HCT116 (cell line): ENCODE measurements around the gene TMCC1. TPM values are rescaled to one million over a fixed set of nuclear protein-coding genes. Genes with fewer than 3 reads are reported as not detected.

Source experiments
- ATAC-seq: fragments of 200-7000 bp; cut with Tn5 transposase; 2 replicates; pipeline ENCODE4 v1.9.1; 2020; ENCODE audit warnings: mild to moderate bottlenecking, moderate library complexity
- BruUV-seq: library from RNA; stranded (reverse); fragments of 400-500 nt; replicated peaks from 2 replicates; lab custom pipeline; 2021; lab: Mats Ljungman, UMichigan
- CTCF ChIA-PET: fragments of 300-600 bp; sonication (Branson Sonifier 250); formaldehyde crosslinking; loops from one replicate; lab custom pipeline; 2021; ENCODE audit warnings: antibody characterized with exemption; lab: Charles Lee
- POLR2A ChIA-PET: fragments of 300-600, 350-600 bp; sonication (Branson Sonifier 250); formaldehyde crosslinking; loops from one replicate; lab custom pipeline; 2021; ENCODE audit warnings: antibody characterized with exemption; lab: Charles Lee
- RAD21 ChIA-PET, 2 experiments: fragments of 300-600 bp; sonication (Branson Sonifier 250); formaldehyde crosslinking; loops; one replicate each; lab custom pipeline; 2023; ENCODE audit warnings: low total read pairs in 2 of 2; ENCODE audit not compliant: uncharacterized antibody in 2 of 2, unreplicated experiment in 2 of 2, low non-redundant PET in 1 of 2; lab: Charles Lee
- DNase-seq: peaks from one replicate; pipeline ENCODE4 v3.0.0-alpha.2; 2010; ENCODE audit warnings: low read depth, low spot score
- H2AFZ ChIP-seq: fragments of 200-600 bp; shearing (Covaris generic), sonication (generic); 2 replicates; pipeline ENCODE4 v1.6.1; 2017; ENCODE audit warnings: low read depth, mixed run types, mixed read lengths, antibody characterized with exemption, low read length; ENCODE audit not compliant: poor library complexity, severe bottlenecking
- H3K27ac ChIP-seq: 2 replicates; pipeline ENCODE4 v1.5.1; 2012; ENCODE audit warnings: low read depth, low read length
- H3K27me3 ChIP-seq: fragments of 200-600 bp; sonication (generic); 2 replicates; pipeline ENCODE4 v1.6.1; 2016; ENCODE audit warnings: mixed run types, low read length, mixed read lengths; ENCODE audit not compliant: insufficient read depth
- H3K36me3 ChIP-seq, 2 experiments: fragments of 200-500 bp in 1 of 2; fragments of 200-600 bp in 1 of 2; sonication (Bioruptor generic) in 1 of 2; sonication (generic) in 1 of 2; 2 replicates each; pipeline versions ENCODE4 v1.5.1 to v1.6.1; 2014 to 2016; ENCODE audit warnings: low read length in 2 of 2, inconsistent platforms in 1 of 2, mixed read lengths in 1 of 2, mixed run types in 1 of 2; ENCODE audit not compliant: insufficient read depth in 2 of 2, control insufficient read depth in 1 of 2
- H3K4me1 ChIP-seq, 2 experiments: fragments of 200-600 bp in 1 of 2; sonication (generic) in 1 of 2; 2 replicates each; pipeline versions ENCODE4 v1.5.1 to v1.6.1; 2012 to 2017; ENCODE audit warnings: low read length in 2 of 2, inconsistent platforms in 1 of 2, mild to moderate bottlenecking in 1 of 2, mixed read lengths in 1 of 2, mixed run types in 1 of 2, moderate library complexity in 1 of 2; ENCODE audit not compliant: insufficient read depth in 2 of 2, control insufficient read depth in 1 of 2
- H3K4me2 ChIP-seq: fragments of 200-600 bp; sonication (generic); 2 replicates; pipeline ENCODE4 v1.6.1; 2017; ENCODE audit warnings: mixed run types, low read length, mixed read lengths
- H3K4me3 ChIP-seq, 2 experiments: fragments of 200-600 bp in 1 of 2; sonication (generic) in 1 of 2; replicated peaks in 1 of 2; 2 replicates each; pipeline ENCODE4 v1.5.1; 2011 to 2016; ENCODE audit warnings: low read length in 2 of 2, control low read depth in 1 of 2, low read depth in 1 of 2, mild to moderate bottlenecking in 1 of 2, mixed read lengths in 1 of 2, mixed run types in 1 of 2
- H3K79me2 ChIP-seq: fragments of 200-600 bp; sonication (generic); 2 replicates; pipeline ENCODE4 v1.6.1; 2017; ENCODE audit warnings: mild to moderate bottlenecking, mixed run types, low read length, moderate library complexity, mixed read lengths; ENCODE audit not compliant: insufficient read depth
- H3K9ac ChIP-seq: fragments of 200-600 bp; sonication (generic); 2 replicates; pipeline ENCODE4 v1.6.1; 2016; ENCODE audit warnings: low read length, mixed read lengths
- H3K9me2 ChIP-seq: fragments of 200-600 bp; sonication (generic), shearing (Covaris generic); 2 replicates; pipeline ENCODE4 v1.6.1; 2017; ENCODE audit warnings: mixed run types, mild to moderate bottlenecking, moderate library complexity; ENCODE audit not compliant: insufficient read depth
- H3K9me3 ChIP-seq, 2 experiments: fragments of 200-500 bp in 1 of 2; fragments of 200-600 bp in 1 of 2; sonication (Bioruptor generic) in 1 of 2; sonication (generic) in 1 of 2; 2 replicates each; pipeline ENCODE4 v1.6.1; 2014 to 2017; ENCODE audit warnings: low read length in 2 of 2, mixed read lengths in 2 of 2, inconsistent platforms in 1 of 2, low read depth in 1 of 2, mild to moderate bottlenecking in 1 of 2, mixed run types in 1 of 2, moderate library complexity in 1 of 2; ENCODE audit not compliant: control insufficient read depth in 1 of 2, insufficient read depth in 1 of 2
- H4K20me1 ChIP-seq: fragments of 200-600 bp; sonication (generic), shearing (Covaris generic); 2 replicates; pipeline ENCODE4 v1.6.1; 2017; ENCODE audit warnings: mixed run types, mild to moderate bottlenecking, moderate library complexity; ENCODE audit not compliant: insufficient read depth
- CEBPB ChIP-seq: IDR thresholded peaks from 2 replicates; pipeline ENCODE4 v1.6.1; 2012; ENCODE audit warnings: low read depth
- EGR1 ChIP-seq: IDR thresholded peaks from 2 replicates; pipeline ENCODE4 v1.6.1; 2012; ENCODE audit warnings: low read depth
- ELF1 ChIP-seq: IDR thresholded peaks from 2 replicates; pipeline ENCODE4 v1.6.1; 2012; ENCODE audit warnings: low read depth, borderline replicate concordance
- EZH2 ChIP-seq: fragments of 200-600 bp; sonication (generic); IDR thresholded peaks from 2 replicates; pipeline ENCODE4 v1.6.1; 2017; ENCODE audit warnings: antibody characterized with exemption, mixed run types
- EZH2phosphoT487 ChIP-seq: fragments of 200-600 bp; IDR thresholded peaks from 2 replicates; pipeline ENCODE4 v1.6.1; 2018; ENCODE audit warnings: antibody characterized with exemption, borderline replicate concordance
- FOSL1 ChIP-seq: IDR thresholded peaks from 2 replicates; pipeline ENCODE4 v1.6.1; 2012; ENCODE audit warnings: low read depth
- JUND ChIP-seq: IDR thresholded peaks from 2 replicates; pipeline ENCODE4 v1.6.1; 2012
- POLR2A ChIP-seq: IDR thresholded peaks from 2 replicates; pipeline ENCODE4 v1.7.0; 2011; ENCODE audit warnings: borderline replicate concordance; ENCODE audit not compliant: insufficient read depth, insufficient read length; ENCODE audit errors: extremely low read depth
- POLR2AphosphoS5 ChIP-seq: IDR thresholded peaks from 2 replicates; pipeline ENCODE4 v1.6.1; 2011; ENCODE audit warnings: mild to moderate bottlenecking, low read depth, low read length, moderate library complexity
- RAD21 ChIP-seq: IDR thresholded peaks from 2 replicates; pipeline ENCODE4 v1.6.1; 2012; ENCODE audit warnings: low read depth, mild to moderate bottlenecking
- SIN3A ChIP-seq: IDR thresholded peaks from 2 replicates; pipeline ENCODE4 v1.6.1; 2012; ENCODE audit warnings: low read depth
- SP1 ChIP-seq: IDR thresholded peaks from 2 replicates; pipeline ENCODE4 v1.6.1; 2012; ENCODE audit warnings: low read depth
- SRF ChIP-seq: IDR thresholded peaks from 2 replicates; pipeline ENCODE4 v1.6.1; 2012; ENCODE audit warnings: low read depth
- YY1 ChIP-seq: IDR thresholded peaks from 2 replicates; pipeline ENCODE4 v1.6.1; 2011; ENCODE audit warnings: low read length, low read depth, moderate library complexity, mild to moderate bottlenecking; ENCODE audit not compliant: insufficient replicate concordance; ENCODE audit errors: extremely low read depth
- ZNF274 ChIP-seq: fragments of 200-500 bp; sonication (Bioruptor generic); IDR thresholded peaks from 2 replicates; pipeline ENCODE4 v1.6.1; 2014; ENCODE audit warnings: mild to moderate bottlenecking, low read depth, low read length, inconsistent platforms
- intact Hi-C: fragments of 100-400 bp; cut with micrococcal nuclease; formaldehyde crosslinking; loops from 2 replicates; pipeline ENCODE4 v1.10.0; 2022
- total RNA-seq: library from RNA; stranded (reverse); gene quantifications from one replicate; pipeline ENCODE4 v1.2.1, GENCODE V29; 2021; ENCODE audit not compliant: unreplicated experiment
- TF ChIP-seq, protein P1 (sequence below): IDR thresholded peaks from 2 replicates; pipeline ENCODE4 v1.6.1; 2012
- TF ChIP-seq, protein P2 (sequence below): IDR thresholded peaks from 2 replicates; pipeline ENCODE4 v1.6.1; 2012
- TF ChIP-seq, protein P3 (sequence below), 3 experiments: fragments of 200-600 bp in 1 of 3; sonication (generic) in 1 of 3; IDR thresholded peaks in 2 of 3; conservative IDR thresholded peaks in 1 of 3; 2 replicates each; pipeline ENCODE4 v1.5.1; 2012 to 2017; ENCODE audit warnings: low read depth in 2 of 3, low read length in 2 of 3, antibody characterized with exemption in 1 of 3, borderline replicate concordance in 1 of 3, control low read depth in 1 of 3, mild to moderate bottlenecking in 1 of 3, mixed read lengths in 1 of 3, mixed run types in 1 of 3, moderate library complexity in 1 of 3; ENCODE audit not compliant: insufficient read depth in 1 of 3
- TF ChIP-seq, protein P4 (sequence below): IDR thresholded peaks from 2 replicates; pipeline ENCODE4 v1.6.1; 2012; ENCODE audit warnings: low read depth
- TF ChIP-seq, protein P5 (sequence below): IDR thresholded peaks from 2 replicates; pipeline ENCODE4 v1.6.1; 2011; ENCODE audit warnings: mild to moderate bottlenecking, low read length, moderate library complexity; ENCODE audit not compliant: insufficient replicate concordance; ENCODE audit errors: extremely low read depth

Gene TMCC1
- total RNA-seq, 1 experiment from 2014 or later: 32.5 TPM

- peak overlapping the region; percentile 66; the same call in 1 of the 2 replicates for H3K4me2 ChIP-seq
- no peaks in the 10 kb centered on the region for H3K9me3 ChIP-seq
- H4K20me1 ChIP-seq: no peaks in the 10 kb centered on the region
- no peak overlapping the region for H3K9ac ChIP-seq
- intact Hi-C loops: no loop called here
- peaks cover 8% of the 10 kb centered on the region; the same call in 1 of the 2 replicates for H3K79me2 ChIP-seq
- BruUV-seq: no TSS peak
- no peak for DNase-seq
- TF ChIP-seq EZH2 (no peak), POLR2A (no peak), ELF1 (no peak), EGR1 (no peak), ZNF274 (no peak), FOSL1 (no peak), EZH2phosphoT487 (no peak), JUND (no peak), CEBPB (no peak), SP1 (no peak), SRF (no peak), SIN3A (no peak), POLR2AphosphoS5 (no peak), YY1 (no peak), RAD21 (no peak)
- TF ChIP-seq, protein P1, sequence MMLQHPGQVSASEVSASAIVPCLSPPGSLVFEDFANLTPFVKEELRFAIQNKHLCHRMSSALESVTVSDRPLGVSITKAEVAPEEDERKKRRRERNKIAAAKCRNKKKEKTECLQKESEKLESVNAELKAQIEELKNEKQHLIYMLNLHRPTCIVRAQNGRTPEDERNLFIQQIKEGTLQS: no peak
- TF ChIP-seq, protein P2, sequence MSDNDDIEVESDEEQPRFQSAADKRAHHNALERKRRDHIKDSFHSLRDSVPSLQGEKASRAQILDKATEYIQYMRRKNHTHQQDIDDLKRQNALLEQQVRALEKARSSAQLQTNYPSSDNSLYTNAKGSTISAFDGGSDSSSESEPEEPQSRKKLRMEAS: no peak
- TF ChIP-seq, protein P3, sequence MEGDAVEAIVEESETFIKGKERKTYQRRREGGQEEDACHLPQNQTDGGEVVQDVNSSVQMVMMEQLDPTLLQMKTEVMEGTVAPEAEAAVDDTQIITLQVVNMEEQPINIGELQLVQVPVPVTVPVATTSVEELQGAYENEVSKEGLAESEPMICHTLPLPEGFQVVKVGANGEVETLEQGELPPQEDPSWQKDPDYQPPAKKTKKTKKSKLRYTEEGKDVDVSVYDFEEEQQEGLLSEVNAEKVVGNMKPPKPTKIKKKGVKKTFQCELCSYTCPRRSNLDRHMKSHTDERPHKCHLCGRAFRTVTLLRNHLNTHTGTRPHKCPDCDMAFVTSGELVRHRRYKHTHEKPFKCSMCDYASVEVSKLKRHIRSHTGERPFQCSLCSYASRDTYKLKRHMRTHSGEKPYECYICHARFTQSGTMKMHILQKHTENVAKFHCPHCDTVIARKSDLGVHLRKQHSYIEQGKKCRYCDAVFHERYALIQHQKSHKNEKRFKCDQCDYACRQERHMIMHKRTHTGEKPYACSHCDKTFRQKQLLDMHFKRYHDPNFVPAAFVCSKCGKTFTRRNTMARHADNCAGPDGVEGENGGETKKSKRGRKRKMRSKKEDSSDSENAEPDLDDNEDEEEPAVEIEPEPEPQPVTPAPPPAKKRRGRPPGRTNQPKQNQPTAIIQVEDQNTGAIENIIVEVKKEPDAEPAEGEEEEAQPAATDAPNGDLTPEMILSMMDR (IDR thresholded peaks at IDR 0.05 in 2 of 3, conservative IDR thresholded peaks at IDR 0.05 in 1 of 3; ENCODE audit: borderline replicate concordance in 1 of 3, insufficient read depth in 1 of 3, low read depth in 2 of 3, low read length in 2 of 3): no peak
- TF ChIP-seq, protein P4, sequence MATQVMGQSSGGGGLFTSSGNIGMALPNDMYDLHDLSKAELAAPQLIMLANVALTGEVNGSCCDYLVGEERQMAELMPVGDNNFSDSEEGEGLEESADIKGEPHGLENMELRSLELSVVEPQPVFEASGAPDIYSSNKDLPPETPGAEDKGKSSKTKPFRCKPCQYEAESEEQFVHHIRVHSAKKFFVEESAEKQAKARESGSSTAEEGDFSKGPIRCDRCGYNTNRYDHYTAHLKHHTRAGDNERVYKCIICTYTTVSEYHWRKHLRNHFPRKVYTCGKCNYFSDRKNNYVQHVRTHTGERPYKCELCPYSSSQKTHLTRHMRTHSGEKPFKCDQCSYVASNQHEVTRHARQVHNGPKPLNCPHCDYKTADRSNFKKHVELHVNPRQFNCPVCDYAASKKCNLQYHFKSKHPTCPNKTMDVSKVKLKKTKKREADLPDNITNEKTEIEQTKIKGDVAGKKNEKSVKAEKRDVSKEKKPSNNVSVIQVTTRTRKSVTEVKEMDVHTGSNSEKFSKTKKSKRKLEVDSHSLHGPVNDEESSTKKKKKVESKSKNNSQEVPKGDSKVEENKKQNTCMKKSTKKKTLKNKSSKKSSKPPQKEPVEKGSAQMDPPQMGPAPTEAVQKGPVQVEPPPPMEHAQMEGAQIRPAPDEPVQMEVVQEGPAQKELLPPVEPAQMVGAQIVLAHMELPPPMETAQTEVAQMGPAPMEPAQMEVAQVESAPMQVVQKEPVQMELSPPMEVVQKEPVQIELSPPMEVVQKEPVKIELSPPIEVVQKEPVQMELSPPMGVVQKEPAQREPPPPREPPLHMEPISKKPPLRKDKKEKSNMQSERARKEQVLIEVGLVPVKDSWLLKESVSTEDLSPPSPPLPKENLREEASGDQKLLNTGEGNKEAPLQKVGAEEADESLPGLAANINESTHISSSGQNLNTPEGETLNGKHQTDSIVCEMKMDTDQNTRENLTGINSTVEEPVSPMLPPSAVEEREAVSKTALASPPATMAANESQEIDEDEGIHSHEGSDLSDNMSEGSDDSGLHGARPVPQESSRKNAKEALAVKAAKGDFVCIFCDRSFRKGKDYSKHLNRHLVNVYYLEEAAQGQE: no peak
- TF ChIP-seq, protein P5, sequence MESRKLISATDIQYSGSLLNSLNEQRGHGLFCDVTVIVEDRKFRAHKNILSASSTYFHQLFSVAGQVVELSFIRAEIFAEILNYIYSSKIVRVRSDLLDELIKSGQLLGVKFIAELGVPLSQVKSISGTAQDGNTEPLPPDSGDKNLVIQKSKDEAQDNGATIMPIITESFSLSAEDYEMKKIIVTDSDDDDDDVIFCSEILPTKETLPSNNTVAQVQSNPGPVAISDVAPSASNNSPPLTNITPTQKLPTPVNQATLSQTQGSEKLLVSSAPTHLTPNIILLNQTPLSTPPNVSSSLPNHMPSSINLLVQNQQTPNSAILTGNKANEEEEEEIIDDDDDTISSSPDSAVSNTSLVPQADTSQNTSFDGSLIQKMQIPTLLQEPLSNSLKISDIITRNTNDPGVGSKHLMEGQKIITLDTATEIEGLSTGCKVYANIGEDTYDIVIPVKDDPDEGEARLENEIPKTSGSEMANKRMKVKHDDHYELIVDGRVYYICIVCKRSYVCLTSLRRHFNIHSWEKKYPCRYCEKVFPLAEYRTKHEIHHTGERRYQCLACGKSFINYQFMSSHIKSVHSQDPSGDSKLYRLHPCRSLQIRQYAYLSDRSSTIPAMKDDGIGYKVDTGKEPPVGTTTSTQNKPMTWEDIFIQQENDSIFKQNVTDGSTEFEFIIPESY: no peak
- POLR2A ChIA-PET: no interaction called here
- H3K27me3 ChIP-seq: no peaks in the 10 kb centered on the region
- RAD21 ChIA-PET: no interaction called here
- H3K4me1 ChIP-seq: peaks cover 61 to 69% of the 10 kb centered on the region in 2 experiments
- ATAC-seq: no peak
- no peak overlapping the region for H2AFZ ChIP-seq
- no peaks in the 10 kb centered on the region for H3K9me2 ChIP-seq
- no peak overlapping the region for H3K4me3 ChIP-seq
- peaks cover 5 to 7% of the 10 kb centered on the region in 2 experiments; a peak in 1 of 4 replicates for H3K36me3 ChIP-seq
- CTCF ChIA-PET: no interaction called here
- peak overlapping the region; percentile 77; the same call in 1 of the 2 replicates for H3K27ac ChIP-seq
These were observed 240.5 kb downstream of the TMCC1 start for GRCh38 chr3:129653019-129653418.
